ENCODE results near the gene KICS2.

KICS2 gene

DNA sequence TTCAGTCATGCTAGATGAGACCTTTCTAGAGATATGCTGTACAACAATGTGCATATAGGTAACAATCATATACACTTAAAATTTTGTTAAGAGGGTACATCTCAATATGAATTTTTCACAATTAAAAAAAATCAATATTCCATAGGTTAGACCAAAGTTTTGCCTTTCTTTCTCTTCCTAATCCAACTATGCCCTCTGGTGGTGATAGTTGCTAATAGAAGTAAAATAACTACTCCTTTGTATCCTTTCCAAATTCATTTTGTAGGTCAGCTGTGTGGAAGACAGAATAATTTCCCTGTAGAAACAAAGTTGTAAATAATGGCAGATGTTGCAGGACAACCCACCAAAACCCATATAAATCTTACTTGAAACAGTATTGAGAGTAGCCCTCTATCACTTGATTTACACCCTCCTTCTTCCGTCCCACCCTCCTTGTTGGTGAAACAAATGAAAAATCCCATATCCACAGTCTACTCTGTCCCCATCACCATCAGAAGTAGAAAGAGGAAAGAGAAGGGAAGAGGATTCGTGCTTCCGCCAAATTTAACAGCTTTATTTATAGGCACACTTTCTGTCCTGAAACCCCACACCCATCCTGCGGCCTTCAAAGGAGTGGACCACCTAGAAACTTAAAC lies 34.2 kb upstream of the KICS2 start:
- Histone ChIP-seq H3K27ac (replicated peaks) (no peak overlapping the region), H3K27me3 (ENCODE audit: insufficient read depth, poor library complexity, severe bottlenecking) (no peaks in the 10 kb centered on the region), H3K4me3 (replicated peaks; ENCODE audit: insufficient read depth, low read length) (no peak overlapping the region)
- peak in 1 of 2 experiments; percentile 18 for DNase-seq (ENCODE audit: low read depth in 1 of 2, low spot score in 1 of 2)
- TF ChIP-seq POLR2AphosphoS5 (IDR thresholded peaks at IDR 0.05; ENCODE audit: low read depth) (no peak), SPI1 (IDR thresholded peaks at IDR 0.05; ENCODE audit: borderline replicate concordance, low read depth) (no peak), GABPA (IDR thresholded peaks at IDR 0.05; ENCODE audit: low read depth) (no peak)
- TF ChIP-seq, protein P1, sequence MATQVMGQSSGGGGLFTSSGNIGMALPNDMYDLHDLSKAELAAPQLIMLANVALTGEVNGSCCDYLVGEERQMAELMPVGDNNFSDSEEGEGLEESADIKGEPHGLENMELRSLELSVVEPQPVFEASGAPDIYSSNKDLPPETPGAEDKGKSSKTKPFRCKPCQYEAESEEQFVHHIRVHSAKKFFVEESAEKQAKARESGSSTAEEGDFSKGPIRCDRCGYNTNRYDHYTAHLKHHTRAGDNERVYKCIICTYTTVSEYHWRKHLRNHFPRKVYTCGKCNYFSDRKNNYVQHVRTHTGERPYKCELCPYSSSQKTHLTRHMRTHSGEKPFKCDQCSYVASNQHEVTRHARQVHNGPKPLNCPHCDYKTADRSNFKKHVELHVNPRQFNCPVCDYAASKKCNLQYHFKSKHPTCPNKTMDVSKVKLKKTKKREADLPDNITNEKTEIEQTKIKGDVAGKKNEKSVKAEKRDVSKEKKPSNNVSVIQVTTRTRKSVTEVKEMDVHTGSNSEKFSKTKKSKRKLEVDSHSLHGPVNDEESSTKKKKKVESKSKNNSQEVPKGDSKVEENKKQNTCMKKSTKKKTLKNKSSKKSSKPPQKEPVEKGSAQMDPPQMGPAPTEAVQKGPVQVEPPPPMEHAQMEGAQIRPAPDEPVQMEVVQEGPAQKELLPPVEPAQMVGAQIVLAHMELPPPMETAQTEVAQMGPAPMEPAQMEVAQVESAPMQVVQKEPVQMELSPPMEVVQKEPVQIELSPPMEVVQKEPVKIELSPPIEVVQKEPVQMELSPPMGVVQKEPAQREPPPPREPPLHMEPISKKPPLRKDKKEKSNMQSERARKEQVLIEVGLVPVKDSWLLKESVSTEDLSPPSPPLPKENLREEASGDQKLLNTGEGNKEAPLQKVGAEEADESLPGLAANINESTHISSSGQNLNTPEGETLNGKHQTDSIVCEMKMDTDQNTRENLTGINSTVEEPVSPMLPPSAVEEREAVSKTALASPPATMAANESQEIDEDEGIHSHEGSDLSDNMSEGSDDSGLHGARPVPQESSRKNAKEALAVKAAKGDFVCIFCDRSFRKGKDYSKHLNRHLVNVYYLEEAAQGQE (IDR thresholded peaks at IDR 0.05; ENCODE audit: insufficient replicate concordance, low read depth), result no peak
- TF ChIP-seq, protein P2, sequence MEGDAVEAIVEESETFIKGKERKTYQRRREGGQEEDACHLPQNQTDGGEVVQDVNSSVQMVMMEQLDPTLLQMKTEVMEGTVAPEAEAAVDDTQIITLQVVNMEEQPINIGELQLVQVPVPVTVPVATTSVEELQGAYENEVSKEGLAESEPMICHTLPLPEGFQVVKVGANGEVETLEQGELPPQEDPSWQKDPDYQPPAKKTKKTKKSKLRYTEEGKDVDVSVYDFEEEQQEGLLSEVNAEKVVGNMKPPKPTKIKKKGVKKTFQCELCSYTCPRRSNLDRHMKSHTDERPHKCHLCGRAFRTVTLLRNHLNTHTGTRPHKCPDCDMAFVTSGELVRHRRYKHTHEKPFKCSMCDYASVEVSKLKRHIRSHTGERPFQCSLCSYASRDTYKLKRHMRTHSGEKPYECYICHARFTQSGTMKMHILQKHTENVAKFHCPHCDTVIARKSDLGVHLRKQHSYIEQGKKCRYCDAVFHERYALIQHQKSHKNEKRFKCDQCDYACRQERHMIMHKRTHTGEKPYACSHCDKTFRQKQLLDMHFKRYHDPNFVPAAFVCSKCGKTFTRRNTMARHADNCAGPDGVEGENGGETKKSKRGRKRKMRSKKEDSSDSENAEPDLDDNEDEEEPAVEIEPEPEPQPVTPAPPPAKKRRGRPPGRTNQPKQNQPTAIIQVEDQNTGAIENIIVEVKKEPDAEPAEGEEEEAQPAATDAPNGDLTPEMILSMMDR (IDR thresholded peaks at IDR 0.05; ENCODE audit: insufficient read depth, low read length), result no peak

DNA sequence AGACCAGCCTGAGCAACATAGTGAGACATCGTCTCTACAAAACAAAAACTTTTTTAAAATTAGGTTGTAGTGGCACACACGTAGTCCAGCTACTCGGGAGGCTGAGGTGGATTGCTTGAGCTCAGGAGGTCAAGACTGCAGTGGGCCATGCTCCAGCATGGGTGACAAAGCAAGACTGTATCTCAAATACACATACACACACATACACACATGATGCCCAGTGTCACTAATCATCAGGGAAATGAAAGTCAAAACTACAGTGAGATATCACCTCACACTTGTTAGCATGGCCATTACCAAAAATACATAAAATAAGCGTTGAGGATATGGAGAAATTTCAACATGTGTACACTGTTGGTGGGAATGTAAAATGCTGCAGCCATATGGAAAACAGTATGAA lies 33.2 kb upstream of the KICS2 start:
- Histone ChIP-seq H3K4me3 (replicated peaks; ENCODE audit: insufficient read depth, low read length) (no peak overlapping the region), H3K27ac (replicated peaks) (no peak overlapping the region), H3K27me3 (ENCODE audit: insufficient read depth, poor library complexity, severe bottlenecking) (no peaks in the 10 kb centered on the region)
- no peak for DNase-seq (ENCODE audit: low read depth in 1 of 2, low spot score in 1 of 2)
- TF ChIP-seq POLR2AphosphoS5 (IDR thresholded peaks at IDR 0.05; ENCODE audit: low read depth), result no peak
- no peak for TF ChIP-seq SPI1 (IDR thresholded peaks at IDR 0.05; ENCODE audit: borderline replicate concordance, low read depth)
- TF ChIP-seq GABPA (IDR thresholded peaks at IDR 0.05; ENCODE audit: low read depth), result no peak
- TF ChIP-seq, protein P2 (IDR thresholded peaks at IDR 0.05; ENCODE audit: insufficient read depth, low read length), result no peak
- TF ChIP-seq, protein P1 (IDR thresholded peaks at IDR 0.05; ENCODE audit: insufficient replicate concordance, low read depth), result no peak

DNA sequence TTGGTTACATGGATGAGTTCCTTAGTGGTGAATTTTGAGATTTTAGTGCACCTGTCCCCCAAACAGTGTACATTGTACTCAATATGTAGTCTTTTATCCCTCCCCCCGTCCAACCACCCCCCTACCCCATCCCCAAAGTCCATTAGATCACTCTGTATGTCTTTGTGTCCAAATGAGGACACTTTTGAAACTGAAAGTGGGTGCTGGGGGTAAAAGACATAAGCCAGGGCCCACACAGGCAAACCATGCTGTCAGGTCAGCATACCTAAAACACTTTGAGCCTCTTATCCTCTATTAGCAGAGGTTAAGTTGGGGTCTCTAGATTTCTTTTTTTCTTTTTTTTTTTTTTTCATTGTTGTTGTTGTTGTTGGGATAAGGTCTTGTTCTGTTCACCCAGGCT lies 31.3 kb upstream of the KICS2 start:
- H3K27me3 ChIP-seq (ENCODE audit: insufficient read depth, poor library complexity, severe bottlenecking), result no peaks in the 10 kb centered on the region

More for the DNA sequence above, 31.3 kb upstream of the KICS2 start:
- Histone ChIP-seq H3K27ac (replicated peaks) (no peak overlapping the region), H3K4me3 (replicated peaks; ENCODE audit: insufficient read depth, low read length) (no peak overlapping the region)
- DNase-seq (ENCODE audit: low read depth in 1 of 2, low spot score in 1 of 2), result no peak
- TF ChIP-seq GABPA (IDR thresholded peaks at IDR 0.05; ENCODE audit: low read depth) (no peak), POLR2AphosphoS5 (IDR thresholded peaks at IDR 0.05; ENCODE audit: low read depth) (no peak), SPI1 (IDR thresholded peaks at IDR 0.05; ENCODE audit: borderline replicate concordance, low read depth) (no peak)
- TF ChIP-seq, protein P2 (IDR thresholded peaks at IDR 0.05; ENCODE audit: insufficient read depth, low read length), result no peak
- TF ChIP-seq, protein P1 (IDR thresholded peaks at IDR 0.05; ENCODE audit: insufficient replicate concordance, low read depth), result no peak

Measured in HL-60 (cell line).